ENCODE data around the gene MYO15B. TPM values are rescaled to one million over a fixed set of nuclear protein-coding genes. Genes with fewer than 3 reads are reported as not detected.

MYO15B gene
- total RNA-seq, 1 donor from 2014 or later: 43.8 TPM

- Histone ChIP-seq H3K9me3 (ENCODE audit: control insufficient read depth in 3 of 3, low read length in 3 of 3) (no peaks in the 10 kb centered on the region), H3K27me3 (ENCODE audit: control insufficient read depth in 3 of 3, insufficient read depth in 3 of 3, low read length in 3 of 3) (no peaks in the 10 kb centered on the region), H3K4me1 (ENCODE audit: control insufficient read depth in 3 of 3, insufficient read depth in 3 of 3, low read length in 3 of 3) (no peaks in the 10 kb centered on the region)
Measured at GRCh38 chr17:75568412-75569255, 19.0 kb upstream of the MYO15B start.

GRCh38 chr17:75570034-75570676 is 17.4 kb upstream of the MYO15B start:
- Histone ChIP-seq H3K27me3 (ENCODE audit: control insufficient read depth in 3 of 3, insufficient read depth in 3 of 3, low read length in 3 of 3) (no peaks in the 10 kb centered on the region), H3K4me1 (ENCODE audit: control insufficient read depth in 3 of 3, insufficient read depth in 3 of 3, low read length in 3 of 3) (no peaks in the 10 kb centered on the region), H3K9ac (ENCODE audit: low read depth in 1 of 3, low read length in 3 of 3) (no peak overlapping the region), H3K27ac (ENCODE audit: low read depth, low read length) (no peak overlapping the region), H3K36me3 (ENCODE audit: control insufficient read depth in 3 of 3, insufficient read depth in 3 of 3, low read length in 3 of 3) (no peaks in the 10 kb centered on the region), H3K4me3 (ENCODE audit: low read length in 3 of 3) (no peak overlapping the region), H3K9me3 (ENCODE audit: control insufficient read depth in 3 of 3, low read length in 3 of 3) (no peaks in the 10 kb centered on the region)

More at GRCh38 chr17:75568412-75569255, 19.0 kb upstream of the MYO15B start:
- Histone ChIP-seq H3K4me3 (ENCODE audit: low read length in 3 of 3) (no peak overlapping the region), H3K36me3 (ENCODE audit: control insufficient read depth in 3 of 3, insufficient read depth in 3 of 3, low read length in 3 of 3) (no peaks in the 10 kb centered on the region), H3K9ac (ENCODE audit: low read depth in 1 of 3, low read length in 3 of 3) (no peak overlapping the region), H3K27ac (ENCODE audit: low read depth, low read length) (no peak overlapping the region)

- Histone ChIP-seq H3K9me3 (ENCODE audit: control insufficient read depth in 3 of 3, low read length in 3 of 3) (no peaks in the 10 kb centered on the region), H3K4me3 (ENCODE audit: low read length in 3 of 3) (no peak overlapping the region), H3K36me3 (ENCODE audit: control insufficient read depth in 3 of 3, insufficient read depth in 3 of 3, low read length in 3 of 3) (no peaks in the 10 kb centered on the region), H3K4me1 (ENCODE audit: control insufficient read depth in 3 of 3, insufficient read depth in 3 of 3, low read length in 3 of 3) (no peaks in the 10 kb centered on the region), H3K27me3 (ENCODE audit: control insufficient read depth in 3 of 3, insufficient read depth in 3 of 3, low read length in 3 of 3) (no peaks in the 10 kb centered on the region), H3K27ac (ENCODE audit: low read depth, low read length) (no peak overlapping the region), H3K9ac (ENCODE audit: low read depth in 1 of 3, low read length in 3 of 3) (no peak overlapping the region)
Measured at GRCh38 chr17:75570772-75571171, 16.8 kb upstream of the MYO15B start.

DNA sequence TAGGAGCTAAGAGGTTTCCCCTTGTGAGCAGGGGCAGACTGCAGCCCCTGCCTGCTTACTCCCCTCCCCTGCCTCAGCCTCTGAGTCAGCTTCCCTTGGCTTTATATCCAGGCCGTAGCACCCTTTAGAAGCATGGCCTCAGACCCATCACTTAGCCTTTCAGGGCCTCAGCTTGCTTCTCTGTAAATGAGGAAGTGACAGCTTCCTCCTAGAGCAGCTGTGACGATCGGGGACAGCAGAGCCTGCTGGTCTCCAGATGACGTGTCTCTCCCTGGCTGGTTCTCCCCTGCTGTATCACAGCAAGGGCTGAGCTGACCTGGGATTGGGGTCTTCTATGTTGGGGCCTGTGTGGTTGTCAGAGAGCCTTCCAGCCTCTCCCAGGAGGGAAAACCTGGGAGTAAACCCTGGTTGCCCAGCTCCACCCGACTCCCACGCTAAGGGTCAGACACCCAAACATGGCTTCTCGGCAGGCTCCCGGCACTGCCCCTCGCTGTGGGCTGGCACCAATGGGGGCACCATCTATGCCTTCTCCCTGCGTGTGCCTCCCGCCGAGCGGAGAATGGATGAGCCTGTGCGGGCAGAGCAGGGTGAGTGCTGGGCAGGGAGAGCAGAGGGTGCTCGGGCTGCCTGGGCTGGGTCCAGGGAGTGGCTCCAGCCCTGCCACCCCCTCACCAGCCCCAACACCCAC is 16.3 kb upstream of the MYO15B start:
- no peaks in the 10 kb centered on the region for H3K4me1 ChIP-seq (ENCODE audit: control insufficient read depth in 3 of 3, insufficient read depth in 3 of 3, low read length in 3 of 3)
- no peak overlapping the region for H3K9ac ChIP-seq (ENCODE audit: low read depth in 1 of 3, low read length in 3 of 3)
- H3K36me3 ChIP-seq (ENCODE audit: control insufficient read depth in 3 of 3, insufficient read depth in 3 of 3, low read length in 3 of 3): no peaks in the 10 kb centered on the region
- no peaks in the 10 kb centered on the region for H3K27me3 ChIP-seq (ENCODE audit: control insufficient read depth in 3 of 3, insufficient read depth in 3 of 3, low read length in 3 of 3)
- no peaks in the 10 kb centered on the region for H3K9me3 ChIP-seq (ENCODE audit: control insufficient read depth in 3 of 3, low read length in 3 of 3)
- no peak overlapping the region for H3K4me3 ChIP-seq (ENCODE audit: low read length in 3 of 3)
- peak overlapping the region; percentile 36 for H3K27ac ChIP-seq (ENCODE audit: low read depth, low read length)

DNA sequence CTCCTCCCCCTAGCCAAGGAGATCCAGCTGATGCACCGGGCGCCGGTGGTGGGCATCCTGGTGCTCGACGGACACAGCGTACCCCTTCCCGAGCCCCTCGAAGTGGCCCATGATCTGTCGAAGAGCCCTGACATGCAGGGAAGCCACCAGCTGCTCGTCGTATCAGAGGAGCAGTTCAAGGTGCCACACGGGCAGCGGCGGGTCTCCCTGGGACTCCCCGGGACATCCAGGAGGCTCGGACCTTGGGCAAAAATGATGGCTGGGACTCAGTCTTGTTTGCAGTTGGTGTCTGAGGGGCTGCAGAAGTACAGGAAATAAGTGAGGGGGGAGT is 15.8 kb upstream of the MYO15B start:
- H3K27ac ChIP-seq (ENCODE audit: low read depth, low read length): no peak overlapping the region
- H3K9me3 ChIP-seq (ENCODE audit: control insufficient read depth in 3 of 3, low read length in 3 of 3): no peaks in the 10 kb centered on the region
- no peak overlapping the region for H3K4me3 ChIP-seq (ENCODE audit: low read length in 3 of 3)
- no peaks in the 10 kb centered on the region for H3K36me3 ChIP-seq (ENCODE audit: control insufficient read depth in 3 of 3, insufficient read depth in 3 of 3, low read length in 3 of 3)
- no peaks in the 10 kb centered on the region for H3K4me1 ChIP-seq (ENCODE audit: control insufficient read depth in 3 of 3, insufficient read depth in 3 of 3, low read length in 3 of 3)
- H3K27me3 ChIP-seq (ENCODE audit: control insufficient read depth in 3 of 3, insufficient read depth in 3 of 3, low read length in 3 of 3): no peaks in the 10 kb centered on the region
- H3K9ac ChIP-seq (ENCODE audit: low read depth in 1 of 3, low read length in 3 of 3): no peak overlapping the region

- no peaks in the 10 kb centered on the region for H3K27me3 ChIP-seq (ENCODE audit: control insufficient read depth in 3 of 3, insufficient read depth in 3 of 3, low read length in 3 of 3)
- no peaks in the 10 kb centered on the region for H3K4me1 ChIP-seq (ENCODE audit: control insufficient read depth in 3 of 3, insufficient read depth in 3 of 3, low read length in 3 of 3)
- H3K36me3 ChIP-seq (ENCODE audit: control insufficient read depth in 3 of 3, insufficient read depth in 3 of 3, low read length in 3 of 3): no peaks in the 10 kb centered on the region
- H3K4me3 ChIP-seq (ENCODE audit: low read length in 3 of 3): no peak overlapping the region
- H3K9ac ChIP-seq (ENCODE audit: low read depth in 1 of 3, low read length in 3 of 3): no peak overlapping the region
- no peaks in the 10 kb centered on the region for H3K9me3 ChIP-seq (ENCODE audit: control insufficient read depth in 3 of 3, low read length in 3 of 3)
- no peak overlapping the region for H3K27ac ChIP-seq (ENCODE audit: low read depth, low read length)
Measured at GRCh38 chr17:75572713-75573539, 14.7 kb upstream of the MYO15B start.

GRCh38 chr17:75573540-75573957 is 14.1 kb upstream of the MYO15B start:
- no peak overlapping the region for H3K27ac ChIP-seq (ENCODE audit: low read depth, low read length)
- no peak overlapping the region for H3K4me3 ChIP-seq (ENCODE audit: low read length in 3 of 3)
- H3K9me3 ChIP-seq (ENCODE audit: control insufficient read depth in 3 of 3, low read length in 3 of 3): no peaks in the 10 kb centered on the region
- no peaks in the 10 kb centered on the region for H3K4me1 ChIP-seq (ENCODE audit: control insufficient read depth in 3 of 3, insufficient read depth in 3 of 3, low read length in 3 of 3)
- H3K27me3 ChIP-seq (ENCODE audit: control insufficient read depth in 3 of 3, insufficient read depth in 3 of 3, low read length in 3 of 3): no peaks in the 10 kb centered on the region
- no peaks in the 10 kb centered on the region for H3K36me3 ChIP-seq (ENCODE audit: control insufficient read depth in 3 of 3, insufficient read depth in 3 of 3, low read length in 3 of 3)
- H3K9ac ChIP-seq (ENCODE audit: low read depth in 1 of 3, low read length in 3 of 3): no peak overlapping the region

GRCh38 chr17:75573994-75574393 is 13.6 kb upstream of the MYO15B start:
- no peak overlapping the region for H3K27ac ChIP-seq (ENCODE audit: low read depth, low read length)
- H3K27me3 ChIP-seq (ENCODE audit: control insufficient read depth in 3 of 3, insufficient read depth in 3 of 3, low read length in 3 of 3): peaks cover 0 to 2% (median 0%) of the 10 kb centered on the region in 3 donors
- H3K36me3 ChIP-seq (ENCODE audit: control insufficient read depth in 3 of 3, insufficient read depth in 3 of 3, low read length in 3 of 3): no peaks in the 10 kb centered on the region
- no peak overlapping the region for H3K9ac ChIP-seq (ENCODE audit: low read depth in 1 of 3, low read length in 3 of 3)
- H3K4me1 ChIP-seq (ENCODE audit: control insufficient read depth in 3 of 3, insufficient read depth in 3 of 3, low read length in 3 of 3): no peaks in the 10 kb centered on the region
- H3K9me3 ChIP-seq (ENCODE audit: control insufficient read depth in 3 of 3, low read length in 3 of 3): no peaks in the 10 kb centered on the region
- no peak overlapping the region for H3K4me3 ChIP-seq (ENCODE audit: low read length in 3 of 3)

GRCh38 chr17:75574404-75575036 is 13.1 kb upstream of the MYO15B start:
- no peak overlapping the region for H3K27ac ChIP-seq (ENCODE audit: low read depth, low read length)
- no peaks in the 10 kb centered on the region for H3K36me3 ChIP-seq (ENCODE audit: control insufficient read depth in 3 of 3, insufficient read depth in 3 of 3, low read length in 3 of 3)
- no peaks in the 10 kb centered on the region for H3K9me3 ChIP-seq (ENCODE audit: control insufficient read depth in 3 of 3, low read length in 3 of 3)
- H3K4me3 ChIP-seq (ENCODE audit: low read length in 3 of 3): no peak overlapping the region
- peaks cover 0 to 4% (median 0%) of the 10 kb centered on the region in 3 donors for H3K27me3 ChIP-seq (ENCODE audit: control insufficient read depth in 3 of 3, insufficient read depth in 3 of 3, low read length in 3 of 3)
- no peak overlapping the region for H3K9ac ChIP-seq (ENCODE audit: low read depth in 1 of 3, low read length in 3 of 3)
- H3K4me1 ChIP-seq (ENCODE audit: control insufficient read depth in 3 of 3, insufficient read depth in 3 of 3, low read length in 3 of 3): no peaks in the 10 kb centered on the region
